HUES64 (cell line): ENCODE results near the gene UBXN2A. TPM values are rescaled to one million over a fixed set of nuclear protein-coding genes. Genes with fewer than 3 reads are reported as not detected.
A peak's percentile ranks its signal among the peaks of the same experiment; 100 is the strongest.

Experiments used
- H3K27ac ChIP-seq: 2 replicates; pipeline ENCODE4 v1.7.0; 2013; ENCODE audit warnings: low read depth, low read length, inconsistent platforms
- H3K27me3 ChIP-seq: 2 replicates; pipeline ENCODE4 v1.6.1; 2013; ENCODE audit warnings: mild to moderate bottlenecking, low read length; ENCODE audit not compliant: insufficient read depth
- H3K36me3 ChIP-seq: 2 replicates; pipeline ENCODE4 v1.6.1; 2013; ENCODE audit warnings: mild to moderate bottlenecking, low read length; ENCODE audit not compliant: insufficient read depth
- H3K4me1 ChIP-seq: 2 replicates; pipeline ENCODE4 v1.6.1; 2013; ENCODE audit warnings: mild to moderate bottlenecking, low read length, moderate library complexity; ENCODE audit not compliant: insufficient read depth
- H3K4me3 ChIP-seq: 2 replicates; pipeline ENCODE4 v1.5.1; 2013; ENCODE audit warnings: mild to moderate bottlenecking, low read length, moderate library complexity
- H3K9ac ChIP-seq: 2 replicates; pipeline ENCODE4 v1.6.1; 2013; ENCODE audit warnings: mild to moderate bottlenecking, low read depth, low read length
- H3K9me3 ChIP-seq: 2 replicates; pipeline ENCODE4 v1.6.1; 2013; ENCODE audit warnings: low read depth, low read length; ENCODE audit not compliant: insufficient read depth
- WGBS: fragments of 150-250, 120-280 bp; methylation state at CpG from one replicate; pipeline ENCODE4 v1.1.7; 2013; ENCODE audit warnings: missing lambda C conversion rate; 5-methylcytosine and 5-hydroxymethylcytosine counted together
- polyA plus RNA-seq, 2 experiments: library from polyadenylated mRNA; stranded (reverse); fragments of 50-300 nt; gene quantifications; one replicate each; pipeline ENCODE4 v1.2.3, GENCODE V29; 2013

Gene UBXN2A
- polyA plus RNA-seq (2013, experiment 1 of 2) = 13.4 TPM
- polyA plus RNA-seq (2013, experiment 2 of 2) = 15.8 TPM

DNA sequence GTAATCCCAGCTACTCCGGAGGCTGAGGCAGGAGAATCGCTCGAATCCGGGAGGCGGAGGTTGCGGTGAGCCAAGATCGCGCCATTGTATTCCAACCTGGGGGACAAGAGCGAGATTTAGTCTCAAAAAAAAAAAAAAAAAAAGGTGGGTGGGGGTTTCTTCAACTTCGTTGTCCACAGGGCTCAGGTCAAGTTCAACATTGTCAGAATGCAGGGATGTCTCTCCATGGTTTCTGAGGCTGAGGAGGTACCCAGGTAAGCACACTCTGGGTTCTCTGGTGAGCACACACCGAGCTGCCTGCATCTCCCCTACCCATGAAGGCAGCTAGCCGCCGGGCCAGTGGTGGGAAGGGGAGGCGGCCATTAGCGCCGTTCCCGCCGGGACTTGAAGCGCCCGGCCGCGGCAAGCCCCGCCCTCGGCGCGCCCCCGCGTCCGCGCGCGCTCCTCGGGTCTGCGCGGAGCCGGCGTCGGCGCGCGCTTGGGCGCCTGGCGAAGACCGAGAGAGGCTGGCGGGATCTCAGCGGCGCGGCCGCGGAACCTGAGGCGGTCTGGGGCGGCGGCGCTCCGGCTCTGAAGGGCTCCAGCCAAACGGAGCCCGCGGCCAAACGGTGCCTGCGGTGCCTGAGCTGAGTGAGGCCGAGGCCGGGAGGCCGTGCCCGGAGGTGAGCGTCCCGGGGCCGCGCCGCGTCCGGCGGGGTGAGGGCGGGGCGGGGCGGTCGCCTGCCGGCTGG, at the start of gene UBXN2A:
TSS of gene UBXN2A (plus strand) at position 477 of the 731 bp plus-strand sequence. CDS start 17,852 bp downstream, outside the sequence.
- Histone ChIP-seq H3K4me1 (peaks cover 12% of the 10 kb centered on the region; the same call in 1 of the 2 replicates), H3K9me3 (no peaks in the 10 kb centered on the region), H3K27me3 (no peaks in the 10 kb centered on the region), H3K9ac (peak within 1 kb of the TSS; percentile 90), H3K36me3 (no peaks in the 10 kb centered on the region), H3K4me3 (peak within 1 kb of the TSS; percentile 85), H3K27ac (peak within 1 kb of the TSS; percentile 88; the same call in 1 of the 2 replicates)
- 2% methylated on average over 77 of the region's 77 CpGs for WGBS

- 98% methylated on average over 7 of the region's 8 CpGs for WGBS
- Histone ChIP-seq H3K27ac (no peak overlapping the region), H3K9me3 (0 out of 2 replicates have a peak, but pooled peaks cover 3% of the 10 kb centered on the region), H3K4me1 (peaks cover 6% of the 10 kb centered on the region; the same call in 1 of the 2 replicates), H3K36me3 (no peaks in the 10 kb centered on the region), H3K4me3 (no peak overlapping the region), H3K27me3 (no peaks in the 10 kb centered on the region), H3K9ac (no peak overlapping the region)
Observed at GRCh38 chr2:23900133-23900532, 40.1 kb upstream of the UBXN2A start.

GRCh38 chr2:23900541-23901322, 39.5 kb upstream of the UBXN2A start:
- WGBS = 92% methylated on average over 9 of the region's 9 CpGs
- no peak overlapping the region for H3K27ac ChIP-seq

DNA sequence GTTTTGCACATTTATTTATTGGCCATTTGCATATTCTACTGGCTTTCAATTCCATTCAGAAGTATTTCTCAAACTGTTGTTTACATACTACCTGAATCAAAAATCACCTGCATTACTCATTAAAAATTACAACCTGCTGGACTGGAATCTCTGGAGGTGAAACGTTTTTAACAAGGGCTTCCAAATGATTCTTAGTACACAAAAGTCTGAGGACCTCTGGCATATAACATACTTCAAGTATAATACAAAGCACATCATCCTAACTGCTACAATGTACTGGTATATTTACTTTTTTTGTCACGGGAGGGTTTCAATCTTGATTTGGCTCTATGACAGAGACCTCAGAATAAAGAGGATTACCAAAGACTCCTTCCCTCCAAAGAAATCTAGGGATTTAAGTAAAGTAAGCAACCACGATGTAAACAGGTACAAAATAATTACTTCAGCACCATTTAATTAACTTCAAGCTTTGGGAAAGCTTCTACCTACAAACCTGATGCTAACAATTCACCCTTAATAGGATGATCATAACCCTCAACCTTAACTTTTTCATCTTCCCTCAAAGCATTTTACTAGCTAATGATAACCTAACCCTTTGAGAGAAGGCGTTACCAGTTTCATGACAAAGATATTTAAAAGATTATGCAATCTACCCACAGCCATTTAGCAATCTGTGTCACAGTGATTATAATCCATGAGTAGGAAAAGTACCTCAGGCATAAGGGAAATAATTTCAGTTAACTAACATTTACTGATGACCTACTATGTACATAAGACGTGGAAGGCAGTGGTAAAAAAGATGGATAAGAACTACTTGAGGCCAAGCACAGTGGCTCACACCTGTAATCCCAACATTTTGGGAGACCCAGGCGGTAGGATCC, 38.1 kb upstream of the UBXN2A start:
- Histone ChIP-seq H3K4me3 (no peak overlapping the region), H3K4me1 (peaks cover 11% of the 10 kb centered on the region; the same call in 1 of the 2 replicates), H3K36me3 (no peaks in the 10 kb centered on the region), H3K9ac (no peak overlapping the region), H3K9me3 (0 out of 2 replicates have a peak, but pooled peaks cover 3% of the 10 kb centered on the region), H3K27ac (no peak overlapping the region), H3K27me3 (no peaks in the 10 kb centered on the region)
- WGBS = 96% methylated on average over 6 of the region's 6 CpGs

More at GRCh38 chr2:23900541-23901322, 39.5 kb upstream of the UBXN2A start:
- H3K9ac ChIP-seq = no peak overlapping the region
- no peak overlapping the region for H3K4me3 ChIP-seq
- peaks cover 11% of the 10 kb centered on the region; the same call in 1 of the 2 replicates for H3K4me1 ChIP-seq
- H3K27me3 ChIP-seq = no peaks in the 10 kb centered on the region
- no peaks in the 10 kb centered on the region for H3K36me3 ChIP-seq
- H3K9me3 ChIP-seq = 0 out of 2 replicates have a peak, but pooled peaks cover 3% of the 10 kb centered on the region

DNA sequence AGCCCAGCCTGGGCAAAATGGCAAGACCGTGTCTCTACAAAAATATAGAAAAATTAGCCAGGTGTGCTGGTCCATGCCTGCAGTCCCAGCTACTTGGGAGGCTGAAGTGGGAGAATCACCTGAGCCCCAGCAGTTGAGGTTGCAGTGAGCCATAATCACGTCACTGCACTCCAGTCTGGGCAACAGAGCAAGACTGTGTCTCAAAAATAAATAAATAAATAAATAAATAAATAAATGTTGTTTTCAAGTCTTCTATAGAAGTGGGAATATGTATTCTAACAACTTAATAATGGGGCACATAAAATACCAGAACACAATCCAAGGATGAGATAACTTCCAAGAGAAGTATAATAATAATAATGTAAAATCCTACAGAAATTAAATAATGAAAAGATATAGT, 37.2 kb upstream of the UBXN2A start:
- peaks cover 11% of the 10 kb centered on the region; the same call in 1 of the 2 replicates for H3K4me1 ChIP-seq
- H3K27me3 ChIP-seq = no peaks in the 10 kb centered on the region
- no peak overlapping the region for H3K4me3 ChIP-seq
- WGBS = 93% methylated on average over 2 of the region's 2 CpGs
- no peaks in the 10 kb centered on the region for H3K9me3 ChIP-seq
- no peak overlapping the region for H3K27ac ChIP-seq
- H3K9ac ChIP-seq = no peak overlapping the region
- H3K36me3 ChIP-seq = no peaks in the 10 kb centered on the region

GRCh38 chr2:23904215-23904614, 36.0 kb upstream of the UBXN2A start:
- H3K9ac ChIP-seq = no peak overlapping the region
- no peaks in the 10 kb centered on the region for H3K36me3 ChIP-seq
- H3K27me3 ChIP-seq = no peaks in the 10 kb centered on the region
- H3K27ac ChIP-seq = no peak overlapping the region
- peaks cover 11% of the 10 kb centered on the region; the same call in 1 of the 2 replicates for H3K4me1 ChIP-seq
- 83% methylated on average over 1 of the region's 1 CpG for WGBS
- no peaks in the 10 kb centered on the region for H3K9me3 ChIP-seq
- no peak overlapping the region for H3K4me3 ChIP-seq

DNA sequence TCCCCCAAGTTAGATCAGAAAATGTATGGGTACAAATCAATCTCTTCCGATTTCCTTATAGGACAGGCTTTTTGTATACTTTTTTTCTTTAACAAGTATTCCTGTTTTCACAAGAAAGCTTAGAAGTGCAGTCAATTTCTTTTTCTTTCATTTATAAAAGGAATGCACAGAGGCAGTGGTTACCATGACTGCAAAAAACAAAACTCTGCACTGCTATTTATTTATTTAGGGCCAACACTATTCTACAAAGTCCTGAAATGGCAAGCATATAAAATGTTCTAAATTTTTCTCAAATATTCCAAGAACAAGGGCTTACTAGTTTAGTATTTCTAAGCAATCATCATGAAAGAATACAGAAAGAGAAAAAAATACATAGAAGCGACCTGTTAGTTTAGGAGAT, 35.6 kb upstream of the UBXN2A start:
- 100% methylated on average over 1 of the region's 2 CpGs for WGBS
- Histone ChIP-seq H3K4me3 (no peak overlapping the region), H3K27ac (no peak overlapping the region), H3K27me3 (no peaks in the 10 kb centered on the region), H3K4me1 (peaks cover 11% of the 10 kb centered on the region; the same call in 1 of the 2 replicates), H3K9ac (no peak overlapping the region), H3K36me3 (no peaks in the 10 kb centered on the region), H3K9me3 (no peaks in the 10 kb centered on the region)

GRCh38 chr2:23905155-23905554, 35.1 kb upstream of the UBXN2A start:
- Histone ChIP-seq H3K9ac (no peak overlapping the region), H3K27ac (no peak overlapping the region)
- WGBS = 93% methylated on average over 2 of the region's 2 CpGs

DNA sequence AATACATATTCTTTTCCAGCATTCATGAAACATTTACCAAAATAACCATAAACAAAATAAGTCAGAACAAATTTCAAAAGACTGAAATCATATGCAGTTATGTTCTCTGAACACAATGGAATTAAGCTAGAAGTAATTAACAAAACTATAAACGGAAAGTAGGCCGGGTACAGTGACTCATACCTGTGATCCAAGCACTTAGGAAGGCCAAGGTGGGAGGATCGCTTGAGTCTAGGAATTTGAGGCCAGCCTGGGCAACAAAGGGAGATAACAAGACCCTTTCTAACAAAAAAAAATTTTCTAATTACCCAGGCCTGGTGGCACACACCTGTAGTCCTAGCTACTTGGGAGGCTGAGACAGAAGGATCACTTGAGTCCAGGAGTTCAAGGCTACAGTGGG, 28.2 kb upstream of the UBXN2A start:
- Histone ChIP-seq H3K9me3 (no peaks in the 10 kb centered on the region), H3K27ac (no peak overlapping the region), H3K4me1 (peaks cover 10% of the 10 kb centered on the region), H3K36me3 (no peaks in the 10 kb centered on the region), H3K4me3 (no peak overlapping the region), H3K27me3 (no peaks in the 10 kb centered on the region), H3K9ac (no peak overlapping the region)
- 90% methylated on average over 3 of the region's 3 CpGs for WGBS

More at GRCh38 chr2:23905155-23905554, 35.1 kb upstream of the UBXN2A start:
- Histone ChIP-seq H3K4me3 (no peak overlapping the region), H3K27me3 (no peaks in the 10 kb centered on the region), H3K36me3 (no peaks in the 10 kb centered on the region), H3K9me3 (no peaks in the 10 kb centered on the region), H3K4me1 (peaks cover 11% of the 10 kb centered on the region; the same call in 1 of the 2 replicates)

DNA sequence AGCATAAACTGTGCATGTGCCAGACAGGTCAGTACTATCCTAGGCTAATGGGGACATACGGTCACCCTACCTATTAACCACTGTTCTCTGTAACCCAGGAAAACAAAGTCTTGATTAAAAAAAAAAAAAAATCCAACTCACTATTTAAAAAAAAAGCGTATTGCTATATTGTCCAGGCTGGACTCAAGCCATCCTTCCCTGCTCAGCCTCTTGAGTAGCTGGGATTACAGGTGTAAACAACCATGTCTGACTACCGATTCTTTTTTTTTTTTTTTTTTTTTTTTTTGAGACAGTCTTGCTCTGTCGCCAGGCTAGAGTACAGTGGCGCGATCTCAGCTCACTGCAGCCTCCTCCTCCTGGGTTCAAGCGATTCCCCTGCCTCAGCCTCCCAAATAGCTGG, 24.9 kb upstream of the UBXN2A start:
- 98% methylated on average over 7 of the region's 7 CpGs for WGBS
- Histone ChIP-seq H3K27ac (no peak overlapping the region), H3K36me3 (no peaks in the 10 kb centered on the region), H3K9me3 (no peaks in the 10 kb centered on the region), H3K4me1 (peaks cover 14% of the 10 kb centered on the region), H3K9ac (no peak overlapping the region), H3K27me3 (no peaks in the 10 kb centered on the region), H3K4me3 (no peak overlapping the region)
